ENCODE measurements around the gene TCP10L.

DNA sequence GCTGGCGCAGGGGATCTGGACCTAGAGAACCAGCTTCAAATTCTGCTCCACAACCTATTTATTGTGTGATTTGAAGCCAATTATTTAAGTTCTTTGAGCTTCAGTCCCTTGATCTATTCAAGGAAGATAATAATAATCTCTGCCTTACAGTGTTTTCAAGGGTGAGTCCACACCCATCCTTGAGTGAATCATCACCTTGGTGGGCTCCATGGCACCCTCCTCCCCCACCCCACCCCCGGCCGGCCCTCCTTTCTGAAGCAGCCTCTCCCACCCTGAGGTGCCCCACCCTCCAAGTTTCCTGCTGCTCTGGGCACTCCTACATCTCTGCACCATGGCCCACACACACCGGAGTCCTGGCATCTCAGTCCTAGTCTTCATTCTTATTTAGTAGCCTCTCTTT lies 38.3 kb downstream of the TCP10L start:
- TF ChIP-seq, protein P1, sequence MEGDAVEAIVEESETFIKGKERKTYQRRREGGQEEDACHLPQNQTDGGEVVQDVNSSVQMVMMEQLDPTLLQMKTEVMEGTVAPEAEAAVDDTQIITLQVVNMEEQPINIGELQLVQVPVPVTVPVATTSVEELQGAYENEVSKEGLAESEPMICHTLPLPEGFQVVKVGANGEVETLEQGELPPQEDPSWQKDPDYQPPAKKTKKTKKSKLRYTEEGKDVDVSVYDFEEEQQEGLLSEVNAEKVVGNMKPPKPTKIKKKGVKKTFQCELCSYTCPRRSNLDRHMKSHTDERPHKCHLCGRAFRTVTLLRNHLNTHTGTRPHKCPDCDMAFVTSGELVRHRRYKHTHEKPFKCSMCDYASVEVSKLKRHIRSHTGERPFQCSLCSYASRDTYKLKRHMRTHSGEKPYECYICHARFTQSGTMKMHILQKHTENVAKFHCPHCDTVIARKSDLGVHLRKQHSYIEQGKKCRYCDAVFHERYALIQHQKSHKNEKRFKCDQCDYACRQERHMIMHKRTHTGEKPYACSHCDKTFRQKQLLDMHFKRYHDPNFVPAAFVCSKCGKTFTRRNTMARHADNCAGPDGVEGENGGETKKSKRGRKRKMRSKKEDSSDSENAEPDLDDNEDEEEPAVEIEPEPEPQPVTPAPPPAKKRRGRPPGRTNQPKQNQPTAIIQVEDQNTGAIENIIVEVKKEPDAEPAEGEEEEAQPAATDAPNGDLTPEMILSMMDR (conservative IDR thresholded peaks at IDR 0.05 in 1 of 2, IDR thresholded peaks at IDR 0.05 in 1 of 2; ENCODE audit: extremely low read depth in 1 of 2, insufficient read depth in 1 of 2, low read depth in 1 of 2, low read length in 2 of 2), result no peak
- no peak for TF ChIP-seq EZH2 (IDR thresholded peaks at IDR 0.05; ENCODE audit: borderline replicate concordance, low read length)
